Stomach (tissue), 4 donors: Measurements from ENCODE around the gene EFCAB14.

ENCODE experiments used
- POLR2AphosphoS5 ChIP-seq, 3 donors: sonication (generic); formaldehyde crosslinking; IDR thresholded peaks; one replicate each; pipeline ENCODE4 v1.6.1; 2016; ENCODE audit warnings: antibody characterized with exemption in 3 of 3
- TF ChIP-seq, protein P1 (sequence below), 7 experiments: fragments of 450-650 bp in 4 of 7; fragments of 200-600 bp in 3 of 7; sonication (generic) in 3 of 7; IDR thresholded peaks; one replicate each; pipeline ENCODE4 v1.5.1; 2016 to 2019; ENCODE audit warnings: antibody characterized with exemption in 7 of 7, control low read depth in 2 of 7, mild to moderate bottlenecking in 1 of 7

DNA sequence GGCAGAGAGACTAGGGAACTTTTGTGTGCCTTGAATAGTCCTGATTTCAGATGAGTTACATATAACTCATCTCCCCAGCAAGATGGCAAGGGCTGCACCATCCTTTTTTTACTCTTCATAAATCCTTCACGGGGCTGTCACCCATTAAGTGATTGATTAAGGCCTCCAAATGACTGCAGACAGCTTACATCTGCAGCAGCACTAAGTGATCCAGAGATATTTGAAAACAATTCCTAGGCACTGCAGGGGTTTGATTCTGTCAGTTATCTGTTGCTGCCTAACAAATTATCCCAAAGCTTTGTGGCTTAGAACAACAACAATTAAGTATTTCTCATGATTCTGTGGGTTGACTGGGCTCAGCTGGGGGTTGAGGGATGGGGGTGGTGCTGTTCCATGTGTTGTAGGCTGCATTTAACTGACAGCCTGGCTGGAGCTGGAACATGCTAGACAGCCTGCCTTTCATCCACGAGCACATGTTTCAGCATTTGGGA lies 27.9 kb downstream of the EFCAB14 start:
- TF ChIP-seq POLR2AphosphoS5 (IDR thresholded peaks at IDR 0.05): no peak
- TF ChIP-seq, protein P1, sequence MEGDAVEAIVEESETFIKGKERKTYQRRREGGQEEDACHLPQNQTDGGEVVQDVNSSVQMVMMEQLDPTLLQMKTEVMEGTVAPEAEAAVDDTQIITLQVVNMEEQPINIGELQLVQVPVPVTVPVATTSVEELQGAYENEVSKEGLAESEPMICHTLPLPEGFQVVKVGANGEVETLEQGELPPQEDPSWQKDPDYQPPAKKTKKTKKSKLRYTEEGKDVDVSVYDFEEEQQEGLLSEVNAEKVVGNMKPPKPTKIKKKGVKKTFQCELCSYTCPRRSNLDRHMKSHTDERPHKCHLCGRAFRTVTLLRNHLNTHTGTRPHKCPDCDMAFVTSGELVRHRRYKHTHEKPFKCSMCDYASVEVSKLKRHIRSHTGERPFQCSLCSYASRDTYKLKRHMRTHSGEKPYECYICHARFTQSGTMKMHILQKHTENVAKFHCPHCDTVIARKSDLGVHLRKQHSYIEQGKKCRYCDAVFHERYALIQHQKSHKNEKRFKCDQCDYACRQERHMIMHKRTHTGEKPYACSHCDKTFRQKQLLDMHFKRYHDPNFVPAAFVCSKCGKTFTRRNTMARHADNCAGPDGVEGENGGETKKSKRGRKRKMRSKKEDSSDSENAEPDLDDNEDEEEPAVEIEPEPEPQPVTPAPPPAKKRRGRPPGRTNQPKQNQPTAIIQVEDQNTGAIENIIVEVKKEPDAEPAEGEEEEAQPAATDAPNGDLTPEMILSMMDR (IDR thresholded peaks at IDR 0.05): no peak
